Pancreas (tissue), 10 donors: ENCODE data around the gene PDCD1. TPM values are rescaled to one million over a fixed set of nuclear protein-coding genes. Genes with fewer than 3 reads are reported as not detected.
"Not testable (repeated sequence)": the region's sequence is repeated elsewhere in the genome, so short reads cannot be mapped to it uniquely, and the experiment has no call there.

Experiments used
- ATAC-seq, 4 donors: fragments of 200-7000 bp; cut with Tn5 transposase; one replicate each; pipeline versions ENCODE4 v1.8.0 to v1.9.1; 2020; ENCODE audit warnings: mild to moderate bottlenecking in 4 of 4, moderate library complexity in 4 of 4
- DNase-seq, 6 donors: peaks; one replicate each; pipeline ENCODE4 v3.0.0-alpha.2; 2020
- FAIRE-seq: peaks from 2 replicates; lab custom pipeline; 2012; peaks lifted over from hg19 to GRCh38; lab: Jason Lieb, UNC
- H3K27ac ChIP-seq, 4 donors: fragments of 200-600 bp; sonication (generic); 1 replicate in 3 of 4; 2 replicates in 1 of 4; pipeline versions ENCODE4 v1.5.0 to v1.8.0; 2020
- H3K27me3 ChIP-seq, 4 donors: fragments of 200-600 bp; one replicate each; pipeline ENCODE4 v1.8.0; 2021
- H3K36me3 ChIP-seq, 3 donors: fragments of 200-600 bp; sonication (generic) in 1 of 3; one replicate each; pipeline versions ENCODE4 v1.5.0 to v1.8.0; 2020 to 2021
- H3K4me1 ChIP-seq, 3 donors: fragments of 200-600 bp; one replicate each; pipeline ENCODE4 v1.8.0; 2021
- H3K4me3 ChIP-seq, 4 donors: fragments of 200-600 bp; sonication (generic) in 2 of 4; one replicate each; pipeline versions ENCODE4 v1.5.0 to v1.8.0; 2020 to 2021
- H3K9me3 ChIP-seq, 4 donors: fragments of 200-600 bp; one replicate each; pipeline ENCODE4 v1.8.0; 2021
- CTCF ChIP-seq, 4 donors: fragments of 200-600 bp; sonication (generic) in 3 of 4; IDR thresholded peaks; one replicate each; pipeline versions ENCODE4 v1.5.0 to v1.8.0; 2021; ENCODE audit warnings: antibody characterized with exemption in 4 of 4
- WGBS, 2 donors: extraction: QIAGEN DNeasy Blood & Tissue Kit; methylation state at CpG; one replicate each; pipeline ENCODE4 v1.1.7; 2013; 5-methylcytosine and 5-hydroxymethylcytosine counted together
- intact Hi-C, 3 donors: fragments of 100-400 bp; cut with DNase I; formaldehyde crosslinking; loops; one replicate each; pipeline versions ENCODE4 v1.11.1 to v1.14.2; 2022
- polyA plus RNA-seq, 2 donors: library from polyadenylated mRNA; stranded (reverse); fragments of 200-250 nt; gene quantifications; one replicate each; pipeline ENCODE4 v1.2.3, GENCODE V29; 2013
- total RNA-seq, 6 donors: library from RNA; stranded (reverse); fragmentation: NEBNext Ultra II Directional in 4 of 6; extraction: Animal tissue kit (Norgen Biotek cat#: 25700) in 4 of 6; gene quantifications; one replicate each; pipeline versions ENCODE4 v1.2.1 to v1.2.4, GENCODE V29; 2021 to 2023
- donor health status: healthy with polysubstance abuse.
- donor health status: DM: no; HTN: no; CAD: no; lungs with moderate emphysema.
- donor health status: DM: no; HTN: no; CAD: no.
- donor health status: control.
- donor health status: control.
- donor health status: Bipolar disorder and iron deficiency.
- donor health status: DM: yes; HTN: yes; CAD: no.
- donor health status: DM: no; HTN: no; CAD: no.
- donor health status: DM: no; HTN: no; CAD: no.
- donor health status: DM: yes; HTN: yes; CAD: no.

The PDCD1 gene
- total and polyA plus RNA-seq, 8 donors = 0.09 to 0.63 (median 0.23) TPM; not detected in 1

GRCh38 chr2:241834527-241835210, 24.0 kb downstream of the PDCD1 start:
- no peaks in the 10 kb centered on the region for H3K9me3 ChIP-seq
- FAIRE-seq = no peak

GRCh38 chr2:241833756-241834526, 24.8 kb downstream of the PDCD1 start:
- ATAC-seq, FAIRE-seq, H3K9me3 ChIP-seq, H3K27ac ChIP-seq, H3K4me3 ChIP-seq, intact Hi-C loops, H3K4me1 ChIP-seq, DNase-seq, H3K27me3 ChIP-seq, H3K36me3 ChIP-seq: not testable (repeated sequence)
- 58 to 65% methylated on average over 26 to 28 of the region's 28 CpGs for WGBS, 2 donors

More at GRCh38 chr2:241834527-241835210, 24.0 kb downstream of the PDCD1 start:
- Histone ChIP-seq H3K27me3 (no peaks in the 10 kb centered on the region), H3K4me1 (no peaks in the 10 kb centered on the region), H3K4me3 (no peak overlapping the region), H3K36me3 (no peaks in the 10 kb centered on the region), H3K27ac (no peak overlapping the region)
- ATAC-seq = no peak
- DNase-seq = no peak
- WGBS, 2 donors = 81 to 83% methylated on average over 10 of the region's 10 CpGs
- TF ChIP-seq CTCF (IDR thresholded peaks at IDR 0.05) = no peak
- intact Hi-C loops = no loop called here

- Histone ChIP-seq H3K4me3 (no peak overlapping the region), H3K36me3 (no peaks in the 10 kb centered on the region), H3K9me3 (no peaks in the 10 kb centered on the region), H3K4me1 (no peaks in the 10 kb centered on the region), H3K27me3 (no peaks in the 10 kb centered on the region), H3K27ac (no peak overlapping the region)
- DNase-seq (no peak), ATAC-seq (no peak), FAIRE-seq (no peak)
- WGBS, 2 donors = 36 to 46% methylated on average over 13 of the region's 13 CpGs
- intact Hi-C loops = no loop called here
- no peak for TF ChIP-seq CTCF (IDR thresholded peaks at IDR 0.05)
Observed at GRCh38 chr2:241833101-241833663, 25.5 kb downstream of the PDCD1 start.

- H3K9me3 ChIP-seq = no peaks in the 10 kb centered on the region
- intact Hi-C loops = no loop called here
- no peak for DNase-seq
- no peak overlapping the region for H3K4me3 ChIP-seq
- H3K27me3 ChIP-seq = no peaks in the 10 kb centered on the region
- no peak for TF ChIP-seq CTCF (IDR thresholded peaks at IDR 0.05)
- H3K4me1 ChIP-seq = no peaks in the 10 kb centered on the region
- 60 to 72% methylated on average over 2 of the region's 2 CpGs for WGBS, 2 donors
- FAIRE-seq = no peak
- no peak overlapping the region for H3K27ac ChIP-seq
- no peaks in the 10 kb centered on the region for H3K36me3 ChIP-seq
- no peak for ATAC-seq
Observed at GRCh38 chr2:241827394-241827793, 31.3 kb downstream of the PDCD1 start.

- FAIRE-seq, H3K36me3 ChIP-seq, H3K4me3 ChIP-seq, intact Hi-C loops, H3K4me1 ChIP-seq, H3K9me3 ChIP-seq, H3K27ac ChIP-seq, DNase-seq, ATAC-seq, H3K27me3 ChIP-seq: not testable (repeated sequence)
- 80 to 81% methylated on average over 45 of the region's 45 CpGs for WGBS, 2 donors
Observed at GRCh38 chr2:241823531-241824437, 34.9 kb downstream of the PDCD1 start.
